HG03066 (cell line): ENCODE results near the gene TBC1D3G.
"Not testable (repeated sequence)": the region's sequence is repeated elsewhere in the genome, so short reads cannot be mapped to it uniquely, and the experiment has no call there.

Experiments
- ATAC-seq: cut with Tn5 transposase; IDR thresholded peaks from one replicate; pipeline ENCODE4 v1.9.1; 2021; ENCODE audit warnings: low read depth; ENCODE audit not compliant: unreplicated experiment

Gene TBC1D3G

DNA sequence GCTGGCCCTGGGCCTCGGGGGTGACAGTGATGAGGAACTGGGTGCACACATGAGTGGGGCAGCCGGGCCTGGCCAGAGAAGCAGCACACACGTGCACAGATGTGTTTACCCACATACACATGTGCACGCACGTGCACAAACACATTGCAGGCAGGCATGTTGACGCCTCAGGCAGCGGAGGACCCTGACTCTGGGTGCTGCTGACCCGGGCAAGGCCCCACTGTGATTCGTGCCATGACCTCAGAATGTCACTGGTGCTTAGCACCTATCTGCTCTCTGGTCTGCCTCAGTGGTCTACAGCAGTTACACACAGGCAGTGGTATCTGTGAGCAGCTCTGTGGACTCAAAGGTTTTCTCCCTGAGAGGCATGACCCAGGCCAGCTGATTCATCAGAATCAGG is at the start of gene TBC1D3G:
TBC1D3G (plus strand) TSS at position 301 of the 400 bp plus-strand sequence. CDS start 1,528 bp downstream, outside the sequence.
- not testable (repeated sequence) for ATAC-seq

DNA sequence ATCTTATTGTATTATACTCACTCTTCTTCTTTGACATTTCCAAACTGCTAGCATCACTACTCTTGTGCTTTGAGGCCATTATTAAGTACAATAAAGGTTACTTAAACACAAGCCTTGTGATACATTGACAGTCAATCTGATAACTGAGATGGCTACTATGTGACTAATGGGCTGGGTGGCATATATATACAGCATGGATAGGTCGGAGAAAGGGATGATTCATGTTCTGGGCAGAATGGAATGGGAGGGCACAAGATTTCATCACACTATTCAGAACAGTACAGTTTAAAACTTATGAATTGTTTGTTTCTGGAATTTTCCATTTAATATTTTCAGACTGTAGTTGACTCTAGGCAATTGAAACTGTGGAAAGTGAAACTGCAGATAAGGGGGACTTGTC is 40.4 kb upstream of the TBC1D3G start:
- ATAC-seq = not testable (repeated sequence)

DNA sequence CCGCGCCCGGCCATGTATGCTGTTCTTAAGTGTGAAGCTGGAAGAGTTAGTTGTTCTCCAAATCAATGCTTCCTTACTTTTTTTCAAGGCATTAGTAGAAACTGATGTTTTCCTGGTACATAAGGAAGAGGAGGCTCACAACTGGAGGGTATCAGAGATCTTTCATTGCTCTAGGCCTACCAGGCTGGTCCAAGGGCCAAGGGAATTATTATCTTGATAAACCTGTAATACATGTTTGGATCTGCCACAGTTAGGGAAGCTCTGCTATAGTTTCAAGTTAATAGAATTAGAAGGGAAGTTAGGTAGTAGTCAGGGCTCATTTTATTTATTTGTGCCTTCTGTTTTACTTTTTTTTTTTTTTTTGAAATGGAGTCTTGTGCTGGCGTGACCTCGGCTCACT is 39.5 kb upstream of the TBC1D3G start:
- ATAC-seq = not testable (repeated sequence)

DNA sequence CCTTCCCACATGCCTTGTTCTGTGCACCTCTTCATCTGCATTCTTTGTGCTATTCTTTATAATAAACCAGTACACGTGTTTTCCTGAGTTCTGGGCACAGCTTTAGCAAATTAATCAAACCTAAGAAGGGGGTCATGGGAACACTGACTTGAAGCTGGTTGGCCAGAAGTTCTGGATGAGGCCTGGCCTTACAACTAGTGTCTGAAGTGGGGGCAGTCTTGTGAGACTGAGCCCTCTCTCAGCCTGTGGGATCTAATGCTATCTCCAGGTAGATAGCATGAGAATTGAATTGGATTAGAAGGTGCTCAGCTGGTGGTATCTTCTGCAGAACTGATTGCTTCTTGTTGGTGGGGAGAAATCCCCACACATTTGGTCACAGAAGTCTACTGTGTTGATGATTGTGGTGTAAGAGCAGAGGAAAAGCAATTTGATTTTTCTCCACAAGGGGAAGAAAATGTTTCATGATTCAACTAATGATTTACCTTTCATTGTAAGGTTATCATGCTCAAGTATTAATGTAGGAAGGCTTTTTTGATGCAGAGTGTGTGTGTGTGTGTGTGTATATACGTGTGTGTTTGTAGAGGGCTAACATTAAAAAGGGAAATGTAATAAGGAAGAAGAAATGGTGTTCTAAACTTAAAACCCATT is 33.6 kb upstream of the TBC1D3G start:
- ATAC-seq = not testable (repeated sequence)

DNA sequence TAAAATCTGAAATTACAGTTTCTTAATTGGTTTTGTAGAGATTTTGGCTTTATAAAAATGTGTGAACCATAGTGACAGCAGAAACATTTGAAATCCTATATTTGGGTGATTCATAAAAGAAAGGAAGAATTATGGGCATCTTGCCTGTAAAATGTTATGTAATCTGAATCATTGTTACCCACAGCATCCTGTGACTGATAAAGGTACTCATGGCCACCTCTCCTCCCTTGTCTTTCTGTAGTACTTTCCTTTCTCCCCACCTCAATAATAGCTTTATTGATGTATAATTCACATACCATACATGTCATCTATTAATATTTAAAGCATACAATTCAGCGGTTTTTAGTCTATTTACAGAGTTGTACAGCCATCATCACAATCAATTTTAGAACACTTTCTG is 28.5 kb upstream of the TBC1D3G start:
- not testable (repeated sequence) for ATAC-seq

DNA sequence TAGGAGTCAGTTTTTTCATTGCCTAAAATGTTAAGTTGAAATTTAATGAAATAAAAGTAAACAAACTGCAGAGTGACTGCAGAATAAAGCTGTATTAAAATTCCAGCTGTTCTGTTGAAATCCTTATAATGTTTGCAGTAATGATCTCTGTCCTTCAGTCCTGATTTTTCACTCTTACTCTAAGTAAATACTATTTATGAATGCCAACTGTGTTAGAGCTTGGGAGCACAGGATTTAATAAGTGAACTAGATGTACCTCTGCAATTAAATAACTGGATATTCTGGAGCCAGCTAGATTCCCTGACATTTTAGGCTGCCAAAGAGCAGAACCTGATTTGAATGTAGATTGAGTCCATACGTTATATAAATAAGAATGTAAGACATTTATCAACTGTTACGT is 7.9 kb upstream of the TBC1D3G start:
- not testable (repeated sequence) for ATAC-seq

DNA sequence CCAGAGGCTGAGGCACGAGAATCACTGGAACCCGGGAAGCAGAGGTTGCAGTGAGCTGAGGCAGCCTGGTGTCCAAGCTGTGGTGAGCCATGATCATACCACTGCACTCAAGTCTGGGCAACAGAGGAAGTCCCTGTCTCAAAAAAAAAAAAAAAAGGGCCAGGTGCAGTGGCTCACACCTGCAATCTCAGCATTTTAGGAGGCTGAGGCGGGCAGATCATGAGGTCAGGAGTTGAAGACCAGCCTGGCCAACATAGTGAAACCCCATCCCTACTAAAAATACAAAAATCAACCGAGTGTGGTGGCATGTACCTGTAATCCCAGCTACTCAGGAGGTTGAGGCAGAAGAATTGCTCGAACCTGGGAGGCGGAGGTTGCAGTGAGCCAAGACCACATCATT is 38.8 kb downstream of the TBC1D3G start:
- not testable (repeated sequence) for ATAC-seq

DNA sequence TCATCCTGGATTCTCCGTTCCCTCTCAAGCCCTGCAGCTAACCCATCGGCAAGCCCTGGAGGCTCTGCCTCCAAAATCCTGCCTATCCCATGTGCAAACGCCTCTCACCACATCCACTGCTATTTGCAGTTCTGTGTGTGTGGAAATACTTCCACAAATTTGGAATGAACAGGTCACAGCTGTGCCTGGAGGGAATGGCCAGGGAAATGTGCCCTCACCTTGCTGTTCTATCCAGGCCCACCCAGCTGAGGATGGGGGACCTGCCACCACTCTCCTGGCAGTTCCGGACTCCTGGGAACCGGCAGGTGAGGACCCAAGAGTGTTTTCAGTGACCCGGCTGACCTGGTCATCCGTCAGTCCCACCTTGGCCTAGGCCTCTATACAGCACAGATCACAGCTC is 52.3 kb downstream of the TBC1D3G start:
- ATAC-seq = not testable (repeated sequence)
